Stimulated activated CD4-positive, alpha-beta T cell treated with anti-CD3 and anti-CD28 coated beads, Interleukin-4, amount 100 ng/mL, for 4 hours (primary cell): ENCODE measurements around the gene RABGEF1.
"Not testable (repeated sequence)": the region's sequence is repeated elsewhere in the genome, so short reads cannot be mapped to it uniquely, and the experiment has no call there.

ENCODE experiments used
- DNase-seq, 2 experiments: peaks; one replicate each; pipeline ENCODE4 v3.0.0-alpha.2; 2020

The RABGEF1 gene

DNA sequence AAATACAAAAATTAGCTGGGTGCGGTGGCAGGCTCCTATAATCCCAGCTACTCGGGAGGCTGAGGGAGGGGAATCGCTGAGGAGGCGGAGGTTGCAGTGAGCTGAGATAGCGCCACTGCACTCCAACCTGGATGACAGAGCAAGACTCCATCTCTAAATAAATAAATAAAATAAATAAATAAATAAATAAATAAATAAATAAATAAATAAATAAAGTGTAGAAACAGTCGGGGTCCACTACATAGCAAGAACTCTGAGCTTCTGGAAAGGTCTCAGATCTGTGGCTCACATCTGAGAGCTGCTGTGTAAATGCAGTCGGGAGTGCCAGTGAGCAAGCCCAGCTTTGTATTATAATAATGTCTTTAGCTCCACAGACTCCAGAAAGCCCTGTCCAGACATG, 76.1 kb downstream of the RABGEF1 start:
- DNase-seq = not testable (repeated sequence)

DNA sequence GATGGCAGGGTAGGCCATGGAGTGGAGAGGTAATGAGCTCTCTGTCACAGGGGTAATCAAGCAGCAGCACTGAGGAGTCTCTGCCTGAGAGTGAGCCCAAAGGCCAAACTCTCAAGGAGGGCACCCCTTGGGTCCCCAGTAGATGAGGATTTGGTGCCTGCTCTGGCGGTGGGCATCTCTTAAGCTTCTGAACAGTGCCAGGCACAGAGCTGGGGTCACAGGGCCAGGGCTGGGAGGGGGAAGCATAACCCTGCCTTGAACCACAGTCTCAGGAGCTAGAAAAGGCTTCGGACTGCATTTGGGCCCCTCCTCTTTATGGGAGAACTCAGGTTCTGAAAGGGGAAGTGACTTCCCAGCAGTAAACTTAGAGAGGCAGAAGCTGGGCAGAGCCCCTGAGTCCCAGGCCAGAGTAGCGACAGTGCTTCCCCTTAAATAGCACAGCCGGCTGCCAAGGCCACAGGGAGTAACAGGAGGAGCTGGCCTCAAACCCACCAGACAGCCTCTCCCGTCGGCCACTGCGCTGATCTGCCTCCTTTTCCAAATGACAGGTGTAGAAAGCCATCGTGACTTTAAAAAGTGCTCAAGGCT, 76.8 kb downstream of the RABGEF1 start:
- not testable (repeated sequence) for DNase-seq

GRCh38 chr7:66817956-66818355, 77.4 kb downstream of the RABGEF1 start:
- not testable (repeated sequence) for DNase-seq

- no peak for DNase-seq
These were observed 83.5 kb downstream of the RABGEF1 start for GRCh38 chr7:66824041-66824440.

DNA sequence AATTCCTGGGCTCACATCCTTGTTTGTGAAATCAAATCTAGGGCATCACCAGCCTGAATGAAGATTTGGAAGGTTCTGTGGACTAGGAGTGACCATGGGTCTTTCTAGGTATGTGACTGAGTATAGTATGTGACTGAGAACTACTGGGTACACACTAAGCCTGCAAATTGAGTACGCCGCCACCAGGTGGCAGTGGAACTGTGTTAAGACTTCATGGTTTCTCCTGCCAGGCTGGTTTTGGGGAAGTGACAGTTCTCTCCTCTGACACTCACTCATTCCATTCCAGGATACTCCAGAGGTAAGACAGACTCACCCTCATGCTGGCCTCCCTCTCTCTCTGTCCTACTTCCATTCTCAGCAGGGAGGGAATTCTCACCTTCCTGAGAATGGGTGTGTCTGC, 85.0 kb downstream of the RABGEF1 start:
- peak; percentile 6 to 29 for DNase-seq

GRCh38 chr7:66826649-66827048, 86.1 kb downstream of the RABGEF1 start:
- no peak for DNase-seq

- DNase-seq = not testable (repeated sequence)
These were observed 90.4 kb downstream of the RABGEF1 start for GRCh38 chr7:66830976-66831375.

DNA sequence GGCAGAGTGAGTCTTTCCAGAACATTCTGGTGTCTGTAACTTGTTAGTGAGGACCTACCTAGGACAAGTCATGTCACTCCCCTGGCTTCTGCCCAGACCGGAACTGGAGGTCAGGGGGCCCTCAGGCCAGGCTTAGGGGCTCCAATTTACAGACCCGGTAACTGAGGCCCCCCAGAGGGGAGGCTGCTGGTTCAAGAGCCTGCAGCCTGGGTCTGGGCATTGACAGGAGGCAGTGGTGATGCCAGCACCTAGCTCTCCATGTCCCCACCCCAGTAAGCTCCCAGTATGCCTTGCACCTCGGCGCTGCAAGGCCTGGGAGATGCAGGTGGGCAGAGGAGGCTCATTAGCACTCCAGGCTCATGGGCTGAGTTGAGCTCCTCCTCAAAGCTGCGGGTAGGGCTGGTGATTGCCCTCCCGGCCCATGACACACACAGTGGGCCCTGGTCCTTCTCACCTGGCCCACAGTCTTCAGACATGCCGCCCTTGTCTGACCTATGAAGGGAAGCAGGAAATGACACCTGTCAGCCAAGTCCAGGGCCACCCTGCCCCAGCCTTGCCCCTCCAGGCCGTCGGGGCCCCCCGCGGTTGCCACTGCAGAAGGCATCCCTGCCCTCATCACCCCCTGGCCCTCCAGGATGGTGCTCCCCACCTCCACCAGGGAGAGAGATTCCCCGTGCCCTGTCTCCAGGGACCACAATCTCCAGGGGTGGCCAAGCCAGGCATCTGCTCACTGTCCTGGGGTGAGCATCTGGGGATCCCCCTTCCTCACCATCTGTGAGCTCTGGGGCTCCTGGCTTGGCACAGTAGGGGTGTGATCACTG, 92.2 kb downstream of the RABGEF1 start:
- DNase-seq = no peak

- DNase-seq = peak in 1 of 2 experiments; percentile 20
These were observed 96.5 kb downstream of the RABGEF1 start for GRCh38 chr7:66837007-66837406.

DNA sequence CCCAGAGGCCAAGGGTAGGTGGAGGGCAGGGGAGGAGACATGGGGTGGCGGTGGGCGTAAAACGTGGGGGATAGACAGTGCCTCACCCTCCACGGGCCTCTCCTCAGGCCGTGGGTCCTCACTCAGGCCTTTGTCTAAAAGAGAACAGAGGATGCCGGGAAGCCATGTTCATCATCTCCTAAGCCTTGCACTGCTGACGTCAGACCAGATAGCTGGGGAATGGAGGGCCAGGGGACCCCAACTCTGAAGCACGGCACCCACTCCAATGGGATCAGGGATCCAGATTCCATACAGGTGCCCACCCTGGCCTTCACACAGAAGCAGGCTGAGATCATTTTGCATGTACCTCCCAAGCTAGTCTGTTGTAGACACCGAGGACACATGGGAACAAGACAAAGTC, 97.1 kb downstream of the RABGEF1 start:
- DNase-seq = no peak

- no peak for DNase-seq
These were observed 99.3 kb downstream of the RABGEF1 start for GRCh38 chr7:66839814-66840213.

DNA sequence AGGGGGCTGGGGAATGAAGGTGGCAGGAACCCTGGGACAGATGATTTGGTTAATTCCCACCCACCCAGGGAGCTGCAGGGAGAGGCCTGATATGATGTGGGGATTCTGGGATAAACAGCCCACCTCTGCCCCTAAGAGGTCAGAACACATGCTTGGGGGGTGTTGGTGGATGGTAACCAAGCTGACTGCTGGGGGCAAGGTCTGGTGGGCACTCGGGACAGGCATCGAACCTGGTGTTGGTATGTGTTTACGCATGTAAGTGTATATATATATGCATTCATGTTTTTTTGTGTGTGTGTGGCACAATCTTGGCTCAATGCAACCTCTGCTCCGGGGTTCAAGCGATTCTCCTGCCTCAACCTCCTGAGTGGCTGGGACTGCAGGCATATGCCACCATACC, 99.8 kb downstream of the RABGEF1 start:
- DNase-seq = no peak

DNA sequence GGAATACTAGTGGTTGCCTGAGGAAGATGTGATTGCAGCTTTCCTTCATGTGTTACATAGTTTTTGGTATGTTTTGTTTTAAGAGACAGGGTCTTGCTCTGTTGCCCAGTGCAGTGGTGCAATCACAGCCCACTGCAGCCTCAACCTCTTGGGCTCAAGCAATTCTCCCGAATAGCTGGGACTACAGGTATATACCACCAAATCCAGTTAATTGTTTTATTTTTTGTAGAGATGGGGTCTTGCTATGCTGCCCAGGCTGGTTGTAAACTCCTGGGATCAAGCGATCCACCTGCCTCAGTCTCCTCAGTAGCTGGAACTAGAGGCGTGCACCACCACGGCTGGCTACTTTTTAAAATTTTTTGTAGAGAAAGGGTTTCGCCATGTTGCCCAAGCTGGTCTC, 101.4 kb downstream of the RABGEF1 start:
- no peak for DNase-seq

GRCh38 chr7:66843492-66843891, 103.0 kb downstream of the RABGEF1 start:
- not testable (repeated sequence) for DNase-seq

DNA sequence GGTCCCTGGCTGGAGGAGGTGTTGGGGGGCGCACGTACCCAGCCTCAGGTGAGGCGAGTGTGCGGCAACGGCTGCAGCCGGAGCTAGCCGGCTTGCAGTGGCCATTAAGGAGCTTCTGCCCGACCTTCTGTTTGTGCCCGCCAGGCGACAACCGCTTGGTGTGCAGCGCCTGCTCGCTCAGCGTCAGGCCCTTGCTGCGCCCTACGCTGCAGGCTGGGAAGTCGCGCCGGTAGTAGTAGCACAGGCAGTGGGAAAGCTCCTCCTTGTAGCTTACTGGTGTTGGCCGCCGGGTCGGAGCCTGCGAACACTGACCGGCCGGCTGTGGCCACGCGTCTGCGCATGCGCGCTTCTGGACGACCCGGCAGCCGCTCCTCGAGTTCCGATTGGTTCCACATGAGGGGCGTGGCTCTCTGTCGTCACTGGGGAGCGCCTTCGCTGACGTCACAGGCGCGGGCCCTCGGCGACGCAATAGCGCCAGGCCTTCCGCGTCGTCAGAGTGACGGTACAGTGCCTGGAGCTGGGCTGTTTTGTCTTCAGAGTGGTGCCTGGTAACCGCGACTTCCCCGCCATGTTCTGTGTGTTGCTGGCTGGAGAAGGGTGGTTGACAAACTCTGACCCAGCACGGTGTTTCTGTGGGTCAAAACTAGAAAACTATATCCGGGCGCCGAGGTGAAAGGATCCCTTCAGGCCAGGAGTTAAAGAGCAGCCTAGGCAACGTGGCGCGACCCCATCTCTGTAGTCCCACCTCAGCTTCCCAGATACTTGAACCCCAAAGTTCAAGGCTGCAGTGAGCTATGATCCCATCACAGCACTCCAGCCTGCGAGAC, 104.2 kb downstream of the RABGEF1 start:
- DNase-seq = peak; percentile 98

- DNase-seq = no peak
These were observed 105.0 kb downstream of the RABGEF1 start for GRCh38 chr7:66845379-66846095.

DNA sequence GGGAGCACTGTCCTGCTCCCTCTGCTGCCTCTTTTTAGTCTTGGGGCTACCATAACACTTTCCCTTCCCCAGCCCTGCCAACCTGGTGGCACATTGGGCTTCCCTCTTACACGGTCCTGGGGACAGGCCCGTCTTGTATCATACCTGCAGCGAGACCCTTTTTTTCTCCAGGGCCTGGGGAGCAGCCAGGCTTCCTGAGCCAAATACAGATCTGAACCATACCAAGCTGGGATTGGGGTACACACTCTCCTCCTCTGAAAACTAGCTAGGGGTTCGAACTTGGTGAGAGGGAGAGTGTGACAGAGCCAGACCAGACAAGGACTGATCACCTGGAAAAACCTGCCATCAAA, 105.5 kb downstream of the RABGEF1 start:
- not testable (repeated sequence) for DNase-seq

DNA sequence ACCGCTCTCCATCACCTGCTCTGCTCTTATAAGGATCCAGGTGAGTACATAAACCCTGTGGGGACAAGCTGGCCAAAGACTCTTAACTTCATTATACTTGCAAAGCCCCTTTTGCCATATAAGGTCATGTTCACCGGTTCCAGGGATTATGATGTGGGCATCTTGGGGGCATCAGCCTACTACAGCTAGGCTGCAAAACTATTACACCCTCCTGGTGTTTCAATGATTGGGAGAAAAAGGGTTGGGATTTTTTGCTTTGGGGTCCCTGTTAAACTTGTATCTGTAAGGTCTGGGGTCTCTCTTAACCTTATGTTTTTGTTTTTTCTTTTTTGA, 107.0 kb downstream of the RABGEF1 start:
- not testable (repeated sequence) for DNase-seq

GRCh38 chr7:66847879-66848790, 107.6 kb downstream of the RABGEF1 start:
- peak in 1 of 2 experiments; percentile 9 for DNase-seq

DNA sequence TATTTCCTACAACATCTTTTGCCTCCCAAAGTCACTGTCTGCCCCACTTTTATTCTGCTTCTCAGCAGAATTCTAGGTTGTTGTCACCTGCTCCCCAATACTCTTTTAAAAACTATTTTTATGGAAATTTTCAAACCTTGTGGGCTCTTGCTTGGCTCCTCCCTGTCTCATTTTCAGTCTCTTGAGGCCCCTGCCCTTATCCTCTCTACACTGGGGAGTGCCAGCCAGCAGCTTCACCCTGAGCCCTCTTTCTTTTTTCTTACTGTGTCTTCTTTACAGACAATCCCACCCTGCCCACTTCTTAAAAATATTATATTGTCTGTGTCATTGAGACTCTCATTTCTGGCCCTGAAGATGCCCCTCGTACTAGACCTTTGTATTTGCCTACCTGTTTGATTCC, 118.8 kb downstream of the RABGEF1 start:
- no peak for DNase-seq

- DNase-seq = peak in 1 of 2 experiments; percentile 19
These were observed 119.5 kb downstream of the RABGEF1 start for GRCh38 chr7:66859794-66860645.
